Activated T-cell treated with anti-CD3 and anti-CD28 coated beads for 1 hour (primary cell): ENCODE measurements around the gene TRERF1.

Experiments
- DNase-seq: peaks from one replicate; pipeline ENCODE4 v3.0.0-alpha.2; 2020; ENCODE audit warnings: low read depth

The TRERF1 gene

GRCh38 chr6:42302411-42302810, 149.3 kb downstream of the TRERF1 start:
- no peak for DNase-seq

- no peak for DNase-seq
These were observed 149.7 kb downstream of the TRERF1 start for GRCh38 chr6:42301986-42302385.

- no peak for DNase-seq
These were observed 151.0 kb downstream of the TRERF1 start for GRCh38 chr6:42300701-42301100.

- DNase-seq: no peak
These were observed 151.5 kb downstream of the TRERF1 start for GRCh38 chr6:42300185-42300584.

- DNase-seq: no peak
These were observed 154.1 kb downstream of the TRERF1 start for GRCh38 chr6:42297661-42298060.

- no peak for DNase-seq
These were observed 155.1 kb downstream of the TRERF1 start for GRCh38 chr6:42296614-42297013.

GRCh38 chr6:42295677-42296076, 156.0 kb downstream of the TRERF1 start:
- no peak for DNase-seq

GRCh38 chr6:42295181-42295580, 156.5 kb downstream of the TRERF1 start:
- DNase-seq: no peak

GRCh38 chr6:42294759-42295158, 157.0 kb downstream of the TRERF1 start:
- no peak for DNase-seq

- DNase-seq: no peak
These were observed 158.2 kb downstream of the TRERF1 start for GRCh38 chr6:42293386-42293977.

GRCh38 chr6:42292004-42292740, 159.6 kb downstream of the TRERF1 start:
- DNase-seq: no peak

- no peak for DNase-seq
These were observed 164.0 kb downstream of the TRERF1 start for GRCh38 chr6:42287756-42288155.

- DNase-seq: peak; percentile 30
These were observed 170.2 kb downstream of the TRERF1 start for GRCh38 chr6:42281570-42281969.

GRCh38 chr6:42280966-42281533, 170.7 kb downstream of the TRERF1 start:
- no peak for DNase-seq

GRCh38 chr6:42279966-42280629, 171.6 kb downstream of the TRERF1 start:
- no peak for DNase-seq

- peak; percentile 7 for DNase-seq
These were observed 172.5 kb downstream of the TRERF1 start for GRCh38 chr6:42279144-42279781.

GRCh38 chr6:42278131-42278853, 173.4 kb downstream of the TRERF1 start:
- DNase-seq: no peak

GRCh38 chr6:42276034-42276890, 175.5 kb downstream of the TRERF1 start:
- no peak for DNase-seq

GRCh38 chr6:42275376-42276033, 176.2 kb downstream of the TRERF1 start:
- DNase-seq: no peak

GRCh38 chr6:42274898-42275297, 176.8 kb downstream of the TRERF1 start:
- DNase-seq: no peak
